Peyer's patch (tissue), 4 donors: ENCODE data around the gene KIF25.

Experiments used
- POLR2A ChIP-seq, 2 donors: fragments of 450-650 bp; IDR thresholded peaks; one replicate each; pipeline ENCODE4 v1.5.1; 2017; ENCODE audit warnings: antibody characterized with exemption in 2 of 2, mild to moderate bottlenecking in 2 of 2, moderate library complexity in 2 of 2
- TF ChIP-seq, protein P1 (sequence below), 6 experiments: fragments of 450-650 bp in 4 of 6; fragments of 200-600 bp in 2 of 6; sonication (generic) in 1 of 6; IDR thresholded peaks; one replicate each; pipeline ENCODE4 v1.5.1; 2017 to 2019; ENCODE audit warnings: antibody characterized with exemption in 6 of 6, mild to moderate bottlenecking in 3 of 6, moderate library complexity in 1 of 6

DNA sequence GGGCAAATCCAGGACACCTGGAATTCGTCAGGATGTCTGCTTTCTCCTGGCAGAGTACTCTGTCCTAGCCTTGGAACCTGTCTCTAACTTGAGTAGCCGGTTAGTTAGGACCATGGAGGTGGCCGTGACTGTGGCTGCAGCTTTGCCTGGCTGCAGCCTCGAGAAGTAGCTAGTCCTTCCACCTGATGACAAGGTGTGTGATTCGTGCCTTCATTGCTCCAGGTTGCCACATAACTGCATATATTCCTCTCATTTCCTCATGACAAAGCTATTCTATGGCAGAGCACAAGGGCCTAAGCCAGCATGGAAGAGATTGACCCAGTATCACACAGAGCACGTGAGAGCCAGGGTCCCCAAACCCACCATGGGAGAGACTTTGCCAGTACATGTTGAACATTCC lies 39.8 kb upstream of the KIF25 start:
- TF ChIP-seq, protein P1, sequence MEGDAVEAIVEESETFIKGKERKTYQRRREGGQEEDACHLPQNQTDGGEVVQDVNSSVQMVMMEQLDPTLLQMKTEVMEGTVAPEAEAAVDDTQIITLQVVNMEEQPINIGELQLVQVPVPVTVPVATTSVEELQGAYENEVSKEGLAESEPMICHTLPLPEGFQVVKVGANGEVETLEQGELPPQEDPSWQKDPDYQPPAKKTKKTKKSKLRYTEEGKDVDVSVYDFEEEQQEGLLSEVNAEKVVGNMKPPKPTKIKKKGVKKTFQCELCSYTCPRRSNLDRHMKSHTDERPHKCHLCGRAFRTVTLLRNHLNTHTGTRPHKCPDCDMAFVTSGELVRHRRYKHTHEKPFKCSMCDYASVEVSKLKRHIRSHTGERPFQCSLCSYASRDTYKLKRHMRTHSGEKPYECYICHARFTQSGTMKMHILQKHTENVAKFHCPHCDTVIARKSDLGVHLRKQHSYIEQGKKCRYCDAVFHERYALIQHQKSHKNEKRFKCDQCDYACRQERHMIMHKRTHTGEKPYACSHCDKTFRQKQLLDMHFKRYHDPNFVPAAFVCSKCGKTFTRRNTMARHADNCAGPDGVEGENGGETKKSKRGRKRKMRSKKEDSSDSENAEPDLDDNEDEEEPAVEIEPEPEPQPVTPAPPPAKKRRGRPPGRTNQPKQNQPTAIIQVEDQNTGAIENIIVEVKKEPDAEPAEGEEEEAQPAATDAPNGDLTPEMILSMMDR (IDR thresholded peaks at IDR 0.05): no peak
- TF ChIP-seq POLR2A (IDR thresholded peaks at IDR 0.05): no peak
